GM18498 (cell line): ENCODE data around the gene RAB11FIP3.
A peak's percentile ranks its signal among the peaks of the same experiment; 100 is the strongest.

Experiments
- ATAC-seq: cut with Tn5 transposase; IDR thresholded peaks from one replicate; pipeline ENCODE4 v1.9.1; 2021; ENCODE audit warnings: mild to moderate bottlenecking, moderate library complexity; ENCODE audit not compliant: unreplicated experiment

Gene RAB11FIP3

DNA sequence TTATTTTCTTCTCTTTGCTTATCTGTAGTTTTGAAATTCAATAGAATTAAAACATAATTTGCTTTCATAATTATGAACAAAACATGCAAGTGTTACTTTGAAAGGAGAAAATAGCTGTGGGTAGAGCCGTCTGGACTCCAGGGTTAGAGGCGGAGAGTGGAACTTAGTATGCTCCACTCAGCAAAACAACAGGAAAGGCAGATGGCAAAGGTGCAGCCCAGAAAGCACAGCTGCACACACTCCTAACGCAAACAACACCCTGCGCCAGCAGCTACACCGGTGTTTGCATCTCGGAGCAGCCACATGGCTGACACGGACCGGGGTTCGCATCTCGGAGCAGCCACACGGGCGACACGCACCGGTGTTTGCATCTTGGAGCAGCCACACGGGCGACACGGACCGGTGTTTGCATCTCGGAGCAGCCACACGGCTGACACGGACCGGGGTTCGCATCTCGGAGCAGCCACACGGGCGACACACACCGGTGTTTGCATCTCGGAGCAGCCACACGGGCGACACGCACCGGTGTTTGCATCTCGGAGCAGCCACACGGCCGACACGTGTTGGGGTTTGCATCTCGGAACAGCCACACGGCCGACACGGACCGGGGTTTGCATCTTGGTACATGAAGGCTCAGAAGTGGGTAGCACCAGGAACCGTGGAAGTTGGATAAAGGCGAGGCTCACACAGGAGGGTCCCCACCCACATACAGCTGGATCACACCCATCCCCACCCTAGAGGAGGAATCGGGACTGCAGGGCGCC is 89.9 kb downstream of the RAB11FIP3 start:
- no peak for ATAC-seq

DNA sequence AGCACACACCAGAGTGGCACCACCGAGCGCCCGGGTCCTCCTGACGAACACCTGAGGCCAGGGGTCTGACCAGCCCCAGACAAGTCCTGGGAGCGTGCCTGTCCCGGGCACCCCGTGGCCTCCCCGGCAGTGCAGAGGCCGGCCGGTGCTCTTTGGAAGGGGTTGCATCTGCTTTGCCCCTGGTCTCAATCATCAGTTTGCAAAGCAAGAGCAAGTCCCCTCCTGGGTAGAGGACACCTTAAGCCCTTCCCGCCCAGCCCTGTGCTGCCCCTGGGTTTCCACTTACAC is 90.4 kb downstream of the RAB11FIP3 start:
- no peak for ATAC-seq

- no peak for ATAC-seq
These were observed 90.9 kb downstream of the RAB11FIP3 start for GRCh38 chr16:516301-516700.

DNA sequence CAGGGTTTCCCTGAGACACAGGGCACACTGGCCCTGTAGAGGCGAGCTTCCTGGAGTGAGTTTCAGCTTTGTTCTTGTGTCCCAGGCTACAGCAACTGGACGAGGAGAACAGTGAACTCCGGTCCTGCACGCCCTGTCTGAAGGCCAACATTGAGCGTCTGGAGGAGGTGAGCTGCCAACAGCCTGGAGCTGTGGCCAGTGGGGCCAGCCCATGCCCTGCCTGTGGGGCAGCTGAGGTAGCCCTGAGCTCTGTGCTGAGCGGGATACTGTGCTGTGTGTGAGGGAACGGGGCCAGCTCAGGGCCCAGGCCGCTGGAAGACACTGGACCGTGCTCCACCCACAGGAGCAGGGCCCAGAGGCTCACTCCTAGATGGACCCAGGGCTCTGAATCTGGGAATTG is 93.4 kb downstream of the RAB11FIP3 start:
- ATAC-seq = no peak

DNA sequence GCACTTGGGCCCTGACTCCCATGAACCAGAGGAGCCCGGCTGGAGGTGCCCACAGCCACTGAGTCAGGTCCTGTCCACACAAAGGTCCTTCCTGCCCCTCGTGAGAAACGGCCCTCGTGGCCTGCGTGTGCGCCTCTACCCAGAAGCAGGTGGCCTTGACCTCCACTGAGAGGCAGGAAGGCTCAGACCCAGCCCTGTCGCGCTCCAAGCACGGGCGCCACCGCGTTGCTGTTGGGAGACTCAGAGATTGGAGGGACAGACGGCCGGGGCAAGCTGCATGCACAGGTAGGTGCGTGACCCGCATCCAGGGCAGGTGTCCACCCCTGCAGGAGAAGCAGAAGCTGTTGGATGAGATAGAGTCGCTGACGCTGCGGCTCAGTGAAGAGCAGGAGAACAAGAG is 94.0 kb downstream of the RAB11FIP3 start:
- no peak for ATAC-seq

- no peak for ATAC-seq
These were observed 94.6 kb downstream of the RAB11FIP3 start for GRCh38 chr16:519841-520687.

GRCh38 chr16:520847-521246 is 95.4 kb downstream of the RAB11FIP3 start:
- no peak for ATAC-seq

GRCh38 chr16:521381-522210 is 96.1 kb downstream of the RAB11FIP3 start:
- ATAC-seq = no peak

DNA sequence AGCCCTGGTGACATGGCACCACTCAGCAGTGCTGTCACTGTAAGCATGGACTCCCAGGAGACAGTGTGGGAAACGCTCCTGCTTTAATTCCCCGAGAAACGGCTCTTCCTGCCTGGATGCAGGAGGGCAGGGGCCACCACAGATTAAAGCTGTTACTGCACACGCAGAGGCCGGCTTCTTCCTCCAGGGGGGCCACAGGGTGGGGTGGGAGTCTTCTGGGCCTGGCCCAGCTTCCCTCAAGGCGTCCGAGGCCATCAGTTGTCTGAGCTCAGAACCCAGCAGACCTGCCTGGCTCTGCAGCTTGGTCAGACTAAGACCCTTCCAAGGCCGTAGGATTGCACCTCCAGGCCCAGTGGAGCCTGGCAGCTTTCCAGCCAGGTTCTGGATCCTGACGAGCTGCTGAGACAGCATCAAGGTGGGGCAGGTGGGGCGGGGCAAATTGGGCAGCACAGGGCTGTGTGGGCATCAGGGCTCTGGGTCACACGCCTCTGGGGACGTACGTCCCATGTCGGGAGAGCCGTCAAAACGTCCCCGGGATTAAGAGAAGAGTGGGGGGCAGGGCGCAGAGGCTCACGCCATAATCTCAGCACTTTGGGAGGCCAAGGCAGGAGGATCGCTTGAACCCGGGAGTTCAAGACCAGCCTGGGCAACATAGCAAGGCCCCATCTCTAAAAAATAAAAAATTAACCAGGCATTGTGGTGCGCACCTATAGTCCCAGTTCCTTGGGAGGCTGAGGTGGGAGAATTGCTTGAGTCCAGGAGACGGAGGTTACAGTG is 97.1 kb downstream of the RAB11FIP3 start:
- ATAC-seq = no peak

- ATAC-seq = no peak
These were observed 97.8 kb downstream of the RAB11FIP3 start for GRCh38 chr16:523097-523741.

DNA sequence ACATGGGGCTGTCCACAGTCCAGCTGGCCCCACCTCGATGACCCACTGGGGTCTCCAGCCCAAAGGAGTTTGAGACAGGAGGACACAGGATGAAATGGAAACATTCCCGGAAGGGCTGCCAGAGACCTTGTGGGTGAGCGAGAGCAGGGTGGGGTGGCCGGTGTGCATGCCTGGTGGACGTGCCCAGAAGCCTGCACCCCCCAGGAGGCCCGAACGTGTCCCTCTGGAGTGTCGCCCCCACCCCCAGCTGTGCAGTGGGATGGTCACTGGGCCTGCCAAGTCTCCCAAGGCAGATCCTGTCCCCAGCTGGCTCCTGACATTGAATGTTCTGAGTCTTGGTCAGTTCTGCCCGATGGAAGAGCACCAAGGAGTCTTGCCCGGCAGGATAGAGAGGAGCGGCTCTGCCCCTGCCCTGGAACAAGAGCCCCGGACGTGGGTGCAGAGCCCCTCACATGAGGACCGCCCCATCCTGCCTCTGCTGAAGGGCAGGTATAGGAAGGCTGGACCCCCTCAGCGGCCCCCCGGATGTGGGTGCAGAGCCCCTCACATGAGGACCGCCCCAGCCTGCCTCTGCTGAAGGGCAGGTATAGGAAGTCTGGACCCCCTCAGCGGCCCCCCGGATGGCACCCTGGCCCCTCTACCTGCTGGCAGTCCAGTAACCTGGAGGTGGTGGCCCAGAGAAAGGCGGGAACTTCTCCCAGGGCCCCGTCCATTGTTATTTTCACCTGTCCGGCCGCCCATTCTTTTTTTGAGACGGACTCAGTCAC is 99.0 kb downstream of the RAB11FIP3 start:
- ATAC-seq = no peak

DNA sequence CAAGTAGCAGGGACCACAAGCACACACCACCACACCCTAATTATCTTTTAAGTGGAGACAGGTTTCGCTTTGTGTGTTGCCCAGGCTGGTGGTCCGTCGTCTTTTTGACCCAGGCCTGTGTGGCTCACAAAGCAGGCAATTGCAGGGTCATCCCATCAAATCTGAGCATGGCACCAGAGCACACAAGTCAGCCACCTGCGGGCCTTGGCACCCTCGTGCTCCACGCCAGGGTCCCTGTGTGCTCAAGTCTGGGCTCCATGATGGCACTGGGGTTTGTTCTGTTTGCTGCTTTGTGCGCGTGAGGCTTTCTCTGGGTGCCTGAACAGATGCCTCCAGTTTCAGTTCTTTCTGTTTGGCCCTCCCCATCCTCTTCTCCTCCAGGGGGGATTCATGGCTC is 99.7 kb downstream of the RAB11FIP3 start:
- ATAC-seq = no peak

- no peak for ATAC-seq
These were observed 100.2 kb downstream of the RAB11FIP3 start for GRCh38 chr16:525520-526180.

DNA sequence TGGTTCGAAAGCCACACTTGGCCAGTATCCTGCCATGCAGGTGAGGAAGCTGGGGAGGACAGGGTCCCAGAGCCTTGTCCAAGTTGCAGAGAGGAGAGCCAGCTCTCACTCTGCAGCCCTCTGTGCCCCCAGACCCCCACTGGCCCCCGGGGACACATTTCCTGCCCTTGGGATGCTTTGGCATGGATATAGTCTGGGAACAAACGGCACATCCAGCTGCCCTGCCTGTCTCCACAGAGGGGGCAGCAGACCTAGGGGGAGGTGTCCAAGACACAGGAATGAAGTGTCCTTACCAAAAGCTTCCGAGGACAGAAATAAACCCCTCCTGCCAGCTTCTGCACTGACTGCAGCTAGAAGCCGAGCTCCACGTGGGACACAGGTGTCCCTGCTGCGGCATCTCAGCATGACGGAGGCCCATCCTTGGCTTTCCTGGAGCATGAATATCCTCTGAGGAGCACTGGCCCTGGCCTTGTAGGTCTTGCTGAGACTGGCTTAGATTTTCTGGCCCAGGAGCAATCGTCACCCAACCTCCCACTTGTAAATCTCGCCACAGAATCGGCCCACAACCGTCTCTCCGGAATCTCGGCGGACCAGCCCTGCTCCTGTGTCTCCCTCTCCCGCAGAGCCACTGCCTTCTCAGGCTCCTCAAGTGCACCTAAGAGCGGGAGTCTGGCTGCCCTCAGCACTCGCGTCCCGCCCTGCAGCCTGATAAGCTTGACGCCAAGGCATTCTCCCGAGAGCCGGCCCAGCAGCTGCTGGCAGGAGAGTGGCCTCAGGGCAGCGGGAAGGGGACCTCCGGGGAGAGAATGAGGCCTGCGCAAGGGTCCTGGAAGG is 100.9 kb downstream of the RAB11FIP3 start:
- ATAC-seq = no peak

DNA sequence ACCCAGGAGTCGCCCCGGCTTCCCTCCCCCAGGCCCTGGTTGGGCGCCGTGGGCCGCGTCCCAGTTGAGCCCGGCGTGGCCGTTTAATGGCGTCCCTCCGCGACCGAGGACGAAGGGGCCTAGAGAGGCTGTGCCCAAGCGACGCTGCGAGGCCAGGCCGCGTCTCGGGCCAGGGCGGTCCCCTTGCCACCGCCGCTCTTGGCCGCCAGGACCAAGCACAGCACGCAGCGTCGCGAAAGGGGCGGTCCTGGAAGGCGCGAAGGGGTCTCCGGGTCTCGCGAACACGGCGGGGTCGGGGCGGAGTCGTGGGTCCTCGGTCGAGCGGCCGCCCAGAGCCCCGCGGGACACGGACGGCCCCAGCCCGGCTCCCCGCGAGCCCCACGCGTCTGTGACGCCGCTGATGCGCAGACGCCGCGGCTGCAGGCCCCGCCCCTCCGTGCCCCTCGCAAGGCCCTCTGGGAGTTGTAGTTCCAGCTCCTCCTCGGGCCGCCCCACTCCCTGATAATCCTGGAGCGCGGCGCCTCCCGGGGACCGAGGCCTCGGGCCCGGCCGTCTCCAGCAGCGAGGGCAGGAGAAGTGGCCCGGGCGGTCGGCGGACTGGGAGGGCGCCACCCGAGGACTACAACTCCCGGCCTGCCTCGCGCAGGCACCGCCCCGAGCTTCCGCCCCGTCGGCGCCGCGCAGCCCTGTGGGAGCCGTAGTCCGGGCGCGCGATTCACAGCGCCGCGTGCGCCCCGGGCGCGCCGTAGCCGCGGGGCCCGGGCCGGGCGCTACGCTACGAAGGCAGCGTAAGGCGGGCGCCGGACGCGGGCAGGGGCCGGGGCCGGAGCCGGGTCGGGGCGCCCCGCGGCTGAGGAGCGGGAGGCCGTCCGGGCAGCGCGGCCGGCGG is 101.8 kb downstream of the RAB11FIP3 start, which contains the start of gene CAPN15:
CAPN15 (plus strand) TSS at position 698 of the 889 bp plus-strand sequence. CDS start 19,127 bp downstream, outside the sequence.
- peak; percentile 71 for ATAC-seq

DNA sequence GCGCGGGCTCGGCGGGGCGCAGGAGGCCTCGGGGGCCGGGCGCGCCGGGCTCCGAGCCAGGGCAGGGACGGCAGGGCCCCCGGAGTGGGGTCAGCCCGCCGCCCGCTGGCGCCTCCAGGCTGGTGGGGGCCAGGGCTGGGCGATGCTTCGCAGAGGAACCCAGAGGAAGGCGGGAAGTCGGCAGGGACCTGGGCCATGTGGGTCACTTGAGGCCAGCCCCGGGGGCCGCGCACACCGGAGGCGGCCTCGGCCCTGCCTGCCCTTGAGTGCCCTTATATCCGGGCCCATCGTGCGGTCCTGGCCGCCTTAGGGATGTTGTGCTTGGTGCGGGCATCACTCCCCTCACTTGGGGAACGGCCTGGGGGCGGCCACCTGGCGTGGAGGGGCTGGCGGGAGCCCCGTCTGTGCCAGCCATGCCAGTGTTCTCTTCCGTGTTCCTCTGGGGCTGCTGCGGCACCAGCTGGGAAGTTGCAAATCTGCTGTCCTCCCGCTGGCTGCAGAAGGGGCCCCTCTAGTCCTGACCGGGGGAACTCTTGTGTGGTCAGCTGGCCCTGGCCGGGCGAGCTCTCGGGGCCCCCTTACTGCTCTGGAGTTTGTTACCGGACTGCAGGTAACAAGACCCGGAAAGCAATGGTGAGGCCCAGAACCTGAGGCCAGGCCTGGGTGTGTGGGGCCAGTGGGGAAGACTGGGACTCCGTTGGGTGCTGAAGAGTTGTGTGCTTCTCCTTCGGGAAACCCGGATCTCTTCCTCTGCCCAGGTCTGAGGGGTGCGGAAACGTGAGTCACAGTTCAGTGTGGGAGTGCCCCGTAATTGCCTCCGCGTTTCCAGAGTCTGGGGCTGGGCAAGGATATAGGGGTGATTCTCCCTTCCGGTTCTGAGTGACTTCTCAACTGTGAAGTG is 102.9 kb downstream of the RAB11FIP3 start:
- ATAC-seq = peak; percentile 4
